Keratinocyte (primary cell): Measurements from ENCODE around the gene AADAT. TPM values are rescaled to one million over a fixed set of nuclear protein-coding genes. Genes with fewer than 3 reads are reported as not detected.

ENCODE experiments used
- DNase-seq: peaks from one replicate; pipeline ENCODE4 v3.0.0-alpha.2; 2011; ENCODE audit warnings: low read depth, missing footprints, low spot score
- FAIRE-seq: peaks from 2 replicates; lab custom pipeline; 2011; peaks lifted over from hg19 to GRCh38; lab: Jason Lieb, UNC
- H2AFZ ChIP-seq: 2 replicates; pipeline ENCODE4 v1.6.0; 2012; ENCODE audit warnings: low read length, control low read depth, inconsistent platforms; ENCODE audit not compliant: control insufficient read depth
- H3K27ac ChIP-seq: 2 replicates; pipeline ENCODE4 v1.5.1; 2011; ENCODE audit warnings: low read length; ENCODE audit not compliant: control insufficient read depth, insufficient read depth
- H3K27me3 ChIP-seq: 3 replicates; pipeline ENCODE4 v1.6.0; 2011; ENCODE audit warnings: low read length; ENCODE audit not compliant: control insufficient read depth, insufficient read depth; ENCODE audit errors: extremely low read depth
- H3K36me3 ChIP-seq, 2 experiments: 2 replicates in 1 of 2; 3 replicates in 1 of 2; pipeline ENCODE4 v1.5.1; 2011; ENCODE audit warnings: low read length in 2 of 2, mild to moderate bottlenecking in 1 of 2; ENCODE audit not compliant: control insufficient read depth in 2 of 2, insufficient read depth in 2 of 2; ENCODE audit errors: extremely low read depth in 1 of 2
- H3K4me1 ChIP-seq: 3 replicates; pipeline ENCODE4 v1.5.1; 2011; ENCODE audit warnings: low read length; ENCODE audit not compliant: control insufficient read depth, insufficient read depth; ENCODE audit errors: extremely low read depth
- H3K4me2 ChIP-seq: 3 replicates; pipeline ENCODE4 v1.6.0; 2011; ENCODE audit warnings: low read depth, low read length; ENCODE audit not compliant: control insufficient read depth, insufficient read depth; ENCODE audit errors: extremely low read depth
- H3K4me3 ChIP-seq, 3 experiments: fragments of 200-600 bp in 1 of 3; sonication (generic) in 1 of 3; 2 replicates in 2 of 3; 3 replicates in 1 of 3; pipeline ENCODE4 v1.5.1; 2011 to 2016; ENCODE audit warnings: low read length in 3 of 3, mild to moderate bottlenecking in 3 of 3, control low read depth in 2 of 3, inconsistent platforms in 1 of 3, low read depth in 1 of 3, mixed read lengths in 1 of 3, mixed run types in 1 of 3, moderate library complexity in 1 of 3; ENCODE audit not compliant: control insufficient read depth in 2 of 3, insufficient read depth in 2 of 3; ENCODE audit errors: extremely low read depth in 1 of 3
- H3K79me2 ChIP-seq: 2 replicates; pipeline ENCODE4 v1.6.0; 2012; ENCODE audit warnings: low read length; ENCODE audit not compliant: control insufficient read depth, insufficient read depth
- H3K9ac ChIP-seq: 3 replicates; pipeline ENCODE4 v1.6.0; 2011; ENCODE audit warnings: low read length; ENCODE audit not compliant: control insufficient read depth, insufficient read depth; ENCODE audit errors: extremely low read depth
- H3K9me1 ChIP-seq: 3 replicates; pipeline ENCODE4 v1.6.0; 2011; ENCODE audit warnings: low read length; ENCODE audit not compliant: control insufficient read depth, insufficient read depth; ENCODE audit errors: extremely low read depth
- H3K9me3 ChIP-seq: 2 replicates; pipeline ENCODE4 v1.5.1; 2012; ENCODE audit warnings: low read depth, low read length; ENCODE audit not compliant: control insufficient read depth
- H4K20me1 ChIP-seq: 3 replicates; pipeline ENCODE4 v1.6.0; 2011; ENCODE audit warnings: low read length; ENCODE audit not compliant: control insufficient read depth, insufficient read depth; ENCODE audit errors: extremely low read depth
- EZH2 ChIP-seq: IDR thresholded peaks from one replicate; pipeline ENCODE4 v1.6.1; 2012; ENCODE audit warnings: inconsistent platforms, mild to moderate bottlenecking, low read length, moderate library complexity
- dilution Hi-C: fragments of 300-500 bp; cut with MboI; formaldehyde crosslinking; loops from one replicate; pipeline ENCODE4 v1.7.0; 2020; ENCODE audit warnings: low sequenced_read_pairs; ENCODE audit not compliant: extremely low pct_ligation_motif_present
- polyA plus RNA-seq, 5 experiments: library from polyadenylated mRNA; depleted of rRNA in 3 of 5; stranded (reverse) in 3 of 5; stranded (forward) in 1 of 5; unstranded in 1 of 5; fragments of >200 nt; gene quantifications; 1 replicate in 1 of 5; 2 replicates in 3 of 5; 3 replicates in 1 of 5; pipeline versions ENCODE4 v1.2.1 to v1.2.3, GENCODE V29; 2011 to 2012; ENCODE audit warnings: missing spikeins in 2 of 5, low read depth in 1 of 5, low replicate concordance in 1 of 5
- TF ChIP-seq, protein P1 (sequence below), 3 experiments: IDR thresholded peaks in 1 of 3; conservative IDR thresholded peaks in 1 of 3; optimal IDR thresholded peaks in 1 of 3; 2 replicates in 2 of 3; 3 replicates in 1 of 3; pipeline versions ENCODE3 to v1.5.1; 2011; ENCODE audit warnings: low read length in 3 of 3, mild to moderate bottlenecking in 3 of 3, moderate library complexity in 2 of 3, control low read depth in 1 of 3, inconsistent platforms in 1 of 3; ENCODE audit not compliant: insufficient read depth in 2 of 3; ENCODE audit errors: extremely low read depth in 1 of 3

Gene AADAT
- polyA plus RNA-seq, 1 donor (not counting 4 experiments of a cell fraction or from before 2014, with no cell fraction given): 5.2 TPM

DNA sequence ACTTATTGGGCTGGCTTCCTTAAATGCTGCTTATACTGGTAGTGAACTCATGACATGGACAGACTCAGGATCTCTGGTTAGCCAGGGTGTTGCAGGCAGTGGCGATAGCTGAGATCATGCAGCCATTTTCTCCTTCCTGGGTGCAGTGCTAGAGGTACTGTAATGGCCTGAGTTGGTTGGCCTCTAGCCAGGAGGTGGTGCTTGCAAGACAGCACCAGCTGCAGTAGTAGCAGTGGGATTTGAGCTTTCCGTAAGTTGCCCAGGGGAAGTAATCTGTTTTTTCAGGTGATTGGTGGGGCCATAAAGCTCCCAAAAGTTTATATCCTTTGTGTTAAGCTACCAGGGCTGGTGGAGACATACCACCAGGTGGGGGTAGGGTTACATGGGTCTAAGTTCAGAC lies 45.1 kb upstream of the AADAT start:
- Histone ChIP-seq H3K36me3 (no peaks in the 10 kb centered on the region), H3K4me2 (no peak overlapping the region), H3K27me3 (no peaks in the 10 kb centered on the region), H3K27ac (no peak overlapping the region), H3K9ac (no peak overlapping the region), H3K9me1 (no peaks in the 10 kb centered on the region), H3K4me3 (no peak overlapping the region), H3K9me3 (no peaks in the 10 kb centered on the region), H2AFZ (no peak overlapping the region), H3K4me1 (no peaks in the 10 kb centered on the region), H3K79me2 (no peaks in the 10 kb centered on the region), H4K20me1 (no peaks in the 10 kb centered on the region)
- dilution Hi-C loops: no loop called here
- no peak for TF ChIP-seq EZH2
- TF ChIP-seq, protein P1, sequence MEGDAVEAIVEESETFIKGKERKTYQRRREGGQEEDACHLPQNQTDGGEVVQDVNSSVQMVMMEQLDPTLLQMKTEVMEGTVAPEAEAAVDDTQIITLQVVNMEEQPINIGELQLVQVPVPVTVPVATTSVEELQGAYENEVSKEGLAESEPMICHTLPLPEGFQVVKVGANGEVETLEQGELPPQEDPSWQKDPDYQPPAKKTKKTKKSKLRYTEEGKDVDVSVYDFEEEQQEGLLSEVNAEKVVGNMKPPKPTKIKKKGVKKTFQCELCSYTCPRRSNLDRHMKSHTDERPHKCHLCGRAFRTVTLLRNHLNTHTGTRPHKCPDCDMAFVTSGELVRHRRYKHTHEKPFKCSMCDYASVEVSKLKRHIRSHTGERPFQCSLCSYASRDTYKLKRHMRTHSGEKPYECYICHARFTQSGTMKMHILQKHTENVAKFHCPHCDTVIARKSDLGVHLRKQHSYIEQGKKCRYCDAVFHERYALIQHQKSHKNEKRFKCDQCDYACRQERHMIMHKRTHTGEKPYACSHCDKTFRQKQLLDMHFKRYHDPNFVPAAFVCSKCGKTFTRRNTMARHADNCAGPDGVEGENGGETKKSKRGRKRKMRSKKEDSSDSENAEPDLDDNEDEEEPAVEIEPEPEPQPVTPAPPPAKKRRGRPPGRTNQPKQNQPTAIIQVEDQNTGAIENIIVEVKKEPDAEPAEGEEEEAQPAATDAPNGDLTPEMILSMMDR (optimal IDR thresholded peaks at IDR 0.05 in 1 of 3, IDR thresholded peaks at IDR 0.05 in 1 of 3, conservative IDR thresholded peaks at IDR 0.05 in 1 of 3; ENCODE audit: extremely low read depth in 1 of 3, insufficient read depth in 2 of 3, low read length in 3 of 3): no peak
- no peak for FAIRE-seq
- DNase-seq: no peak

DNA sequence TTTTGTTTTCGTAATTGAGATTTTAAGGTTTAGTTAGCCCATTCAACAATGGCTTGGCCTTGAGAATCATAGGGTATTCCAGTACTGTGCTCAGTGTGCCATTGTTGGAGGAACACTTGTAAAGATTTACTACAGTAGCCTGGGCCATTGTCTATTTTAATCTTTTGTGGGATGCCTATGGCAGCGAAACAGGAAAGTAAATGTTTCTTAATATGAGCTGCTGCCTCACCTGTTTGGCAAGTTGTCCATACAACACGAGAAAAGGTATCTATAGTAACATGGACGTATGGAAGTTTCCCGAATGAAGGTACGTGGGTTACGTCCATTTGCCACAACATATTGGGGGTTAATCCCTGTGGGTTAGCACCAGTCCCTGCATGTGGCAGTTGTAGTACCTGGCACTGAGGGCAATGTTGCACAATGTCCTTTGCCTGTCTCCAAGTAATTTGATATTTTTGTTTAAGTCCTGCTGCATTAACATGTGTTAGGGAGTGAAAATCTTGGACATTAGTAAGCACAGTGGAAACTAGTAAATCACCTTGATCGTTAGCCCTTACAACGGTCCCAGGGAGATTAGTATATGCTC lies 38.6 kb upstream of the AADAT start:
- no peak for FAIRE-seq
- H3K4me1 ChIP-seq: no peaks in the 10 kb centered on the region
- H4K20me1 ChIP-seq: no peaks in the 10 kb centered on the region
- no peak overlapping the region for H2AFZ ChIP-seq
- no peaks in the 10 kb centered on the region for H3K9me3 ChIP-seq
- no peaks in the 10 kb centered on the region for H3K27me3 ChIP-seq
- no peaks in the 10 kb centered on the region for H3K9me1 ChIP-seq
- H3K36me3 ChIP-seq: no peaks in the 10 kb centered on the region
- no peak overlapping the region for H3K4me2 ChIP-seq
- H3K4me3 ChIP-seq: no peak overlapping the region
- DNase-seq: no peak
- dilution Hi-C loops: no loop called here
- no peak for TF ChIP-seq EZH2
- TF ChIP-seq, protein P1 (optimal IDR thresholded peaks at IDR 0.05 in 1 of 3, IDR thresholded peaks at IDR 0.05 in 1 of 3, conservative IDR thresholded peaks at IDR 0.05 in 1 of 3; ENCODE audit: extremely low read depth in 1 of 3, insufficient read depth in 2 of 3, low read length in 3 of 3): no peak
- H3K27ac ChIP-seq: no peak overlapping the region
- H3K9ac ChIP-seq: no peak overlapping the region
- H3K79me2 ChIP-seq: no peaks in the 10 kb centered on the region
